SK-N-MC (cell line): ENCODE results near the gene SSTR3.

Source experiments
- EZH2 ChIP-seq: fragments of 200-600 bp; sonication (generic); IDR thresholded peaks from one replicate; pipeline ENCODE4 v1.6.1; 2017; ENCODE audit warnings: antibody characterized with exemption
- FOXP2 ChIP-seq: optimal IDR thresholded peaks from 2 replicates; pipeline ENCODE3; 2011; ENCODE audit warnings: mild to moderate bottlenecking, moderate library complexity; ENCODE audit not compliant: insufficient read depth; ENCODE audit errors: extremely low read length, control extremely low read depth
- POLR2AphosphoS5 ChIP-seq: IDR thresholded peaks from 2 replicates; pipeline ENCODE4 v1.6.1; 2012; ENCODE audit warnings: mild to moderate bottlenecking, low read depth, low read length, borderline replicate concordance

DNA sequence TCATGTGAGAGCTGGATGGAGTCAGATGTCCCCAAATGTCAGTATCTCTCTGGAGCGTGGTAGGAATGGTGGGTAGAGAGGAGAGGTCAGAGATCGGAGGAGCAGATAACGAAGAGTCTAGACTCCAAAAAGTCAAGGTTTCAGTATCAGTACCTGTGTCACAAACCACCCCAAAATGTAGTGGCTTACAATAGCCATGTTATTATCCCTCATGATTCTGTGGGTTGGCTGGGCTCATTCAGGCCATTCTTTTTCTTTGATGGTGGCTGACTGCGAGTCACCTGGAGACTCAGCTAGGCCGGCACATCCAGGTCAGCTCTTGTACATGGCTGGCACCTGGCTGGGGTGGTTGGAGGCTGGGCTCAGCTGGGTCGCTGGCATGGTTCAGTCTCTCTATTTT, 7.3 kb upstream of the SSTR3 start:
- TF ChIP-seq POLR2AphosphoS5 = no peak
- no peak for TF ChIP-seq FOXP2
- TF ChIP-seq EZH2 = no peak
